ENCODE measurements around the gene TRPM3.

Gene TRPM3

DNA sequence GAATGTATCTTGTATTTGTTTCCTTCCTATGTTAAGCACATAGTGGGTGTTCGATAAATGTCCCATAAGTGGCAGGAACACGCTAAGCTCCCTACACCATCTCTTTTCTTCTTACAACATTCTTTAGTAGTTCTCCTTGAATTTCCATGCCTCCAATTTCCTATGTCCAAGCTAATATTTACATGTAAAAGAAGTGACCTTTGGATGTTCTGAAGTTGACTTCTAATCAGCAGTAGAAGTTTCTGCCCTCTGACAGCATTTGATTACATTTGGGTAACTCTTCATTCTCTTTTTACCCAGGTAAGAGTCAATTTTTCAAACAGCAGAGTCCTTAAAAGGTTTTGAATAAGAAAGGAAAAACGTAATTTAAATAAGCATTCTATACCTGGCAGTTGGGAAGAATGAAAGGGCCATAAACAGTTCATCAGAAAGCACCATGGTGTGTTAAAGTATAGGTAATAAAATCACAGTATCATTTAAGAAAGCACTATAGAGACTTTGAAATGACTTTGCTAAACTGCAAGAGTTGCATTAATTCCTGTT lies 78.9 kb downstream of the TRPM3 start:
- TF ChIP-seq, protein P1, sequence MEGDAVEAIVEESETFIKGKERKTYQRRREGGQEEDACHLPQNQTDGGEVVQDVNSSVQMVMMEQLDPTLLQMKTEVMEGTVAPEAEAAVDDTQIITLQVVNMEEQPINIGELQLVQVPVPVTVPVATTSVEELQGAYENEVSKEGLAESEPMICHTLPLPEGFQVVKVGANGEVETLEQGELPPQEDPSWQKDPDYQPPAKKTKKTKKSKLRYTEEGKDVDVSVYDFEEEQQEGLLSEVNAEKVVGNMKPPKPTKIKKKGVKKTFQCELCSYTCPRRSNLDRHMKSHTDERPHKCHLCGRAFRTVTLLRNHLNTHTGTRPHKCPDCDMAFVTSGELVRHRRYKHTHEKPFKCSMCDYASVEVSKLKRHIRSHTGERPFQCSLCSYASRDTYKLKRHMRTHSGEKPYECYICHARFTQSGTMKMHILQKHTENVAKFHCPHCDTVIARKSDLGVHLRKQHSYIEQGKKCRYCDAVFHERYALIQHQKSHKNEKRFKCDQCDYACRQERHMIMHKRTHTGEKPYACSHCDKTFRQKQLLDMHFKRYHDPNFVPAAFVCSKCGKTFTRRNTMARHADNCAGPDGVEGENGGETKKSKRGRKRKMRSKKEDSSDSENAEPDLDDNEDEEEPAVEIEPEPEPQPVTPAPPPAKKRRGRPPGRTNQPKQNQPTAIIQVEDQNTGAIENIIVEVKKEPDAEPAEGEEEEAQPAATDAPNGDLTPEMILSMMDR (conservative IDR thresholded peaks at IDR 0.05): no peak
- no peak for TF ChIP-seq ZFX (IDR thresholded peaks at IDR 0.05)
- no peak overlapping the region for H3K27ac ChIP-seq

DNA sequence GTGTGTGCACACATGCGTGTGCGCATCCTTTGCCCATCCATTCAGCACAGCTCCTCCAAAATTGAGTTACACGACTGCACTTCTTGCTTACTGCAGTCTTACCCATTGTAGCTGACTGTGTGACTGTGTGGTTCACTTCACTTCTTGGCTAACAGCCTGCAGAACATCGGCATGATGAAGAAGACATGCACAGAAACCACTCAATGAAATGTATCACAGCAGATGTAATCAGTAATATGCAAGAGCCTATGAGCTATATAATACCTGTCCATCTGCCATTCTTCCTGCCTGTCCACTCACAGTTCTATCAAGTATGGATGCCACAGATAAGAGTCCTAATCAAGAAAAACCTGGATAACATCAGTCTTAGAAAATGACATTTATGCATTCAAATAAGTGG lies 83.9 kb downstream of the TRPM3 start:
- no peak overlapping the region for H3K27ac ChIP-seq
- TF ChIP-seq ZFX (IDR thresholded peaks at IDR 0.05): no peak
- TF ChIP-seq, protein P1 (conservative IDR thresholded peaks at IDR 0.05): no peak

DNA sequence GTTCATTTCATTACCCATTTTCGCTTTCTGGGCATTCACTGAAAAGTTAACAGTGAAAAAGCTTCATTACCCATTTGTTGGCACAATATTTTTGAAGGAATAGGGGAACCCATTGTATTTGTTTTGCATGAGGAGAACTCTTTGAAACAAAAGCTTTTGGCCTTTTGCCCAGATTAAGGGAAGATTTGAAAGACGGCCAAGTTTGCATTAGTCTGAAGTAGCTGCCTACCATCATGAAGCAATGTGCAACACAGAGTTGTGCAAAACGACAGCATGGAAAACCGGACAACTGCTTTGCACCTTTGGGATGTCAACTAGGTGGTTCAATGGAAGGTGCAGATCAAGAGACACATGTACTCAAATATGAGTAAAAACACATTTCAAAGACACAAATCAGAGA lies 84.9 kb downstream of the TRPM3 start:
- TF ChIP-seq, protein P1 (conservative IDR thresholded peaks at IDR 0.05): no peak
- H3K27ac ChIP-seq: no peak overlapping the region

DNA sequence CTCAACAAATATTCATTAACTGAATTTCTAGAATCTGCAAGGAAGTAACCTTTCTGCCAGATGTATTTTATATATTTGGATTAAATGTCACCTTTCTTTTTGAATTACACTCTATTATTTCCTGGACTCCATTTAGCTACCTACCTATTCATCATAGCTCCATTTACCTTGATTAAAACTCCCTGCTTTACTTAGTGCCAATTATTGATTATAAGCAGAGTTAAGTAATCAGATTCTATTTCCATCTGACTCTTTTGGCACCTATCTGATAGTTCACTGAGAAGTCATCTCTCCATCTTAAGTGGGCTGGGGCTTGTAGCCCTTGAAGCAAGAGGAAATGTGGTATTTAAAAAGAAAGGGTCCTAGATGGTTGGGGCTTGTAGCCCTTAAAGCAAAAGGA lies 88.6 kb downstream of the TRPM3 start:
- TF ChIP-seq ZFX (IDR thresholded peaks at IDR 0.05): no peak
- TF ChIP-seq, protein P1 (conservative IDR thresholded peaks at IDR 0.05): no peak
- H3K27ac ChIP-seq: no peak overlapping the region

DNA sequence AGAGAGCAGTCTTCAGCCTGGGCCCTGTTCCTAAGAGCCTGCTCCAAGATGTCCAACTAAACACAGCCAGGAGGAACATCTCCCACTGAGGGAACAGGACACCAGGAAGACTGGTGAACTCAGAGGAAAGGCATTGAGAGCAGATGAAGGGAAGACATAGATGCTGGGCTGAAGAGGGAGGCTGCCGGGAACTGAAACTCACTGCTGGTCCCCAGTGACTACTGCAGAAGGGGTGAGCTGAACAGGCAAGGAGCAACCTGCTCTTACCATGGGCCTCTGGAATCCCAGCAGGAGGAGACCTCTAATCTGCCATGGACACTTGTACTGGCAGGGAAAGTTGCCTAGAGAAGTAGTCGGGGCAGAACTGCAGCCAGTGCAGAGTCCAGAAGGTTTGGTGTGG lies 95.7 kb downstream of the TRPM3 start:
- TF ChIP-seq ZFX (IDR thresholded peaks at IDR 0.05): no peak
- TF ChIP-seq, protein P1 (conservative IDR thresholded peaks at IDR 0.05): no peak
- H3K27ac ChIP-seq: no peak overlapping the region

DNA sequence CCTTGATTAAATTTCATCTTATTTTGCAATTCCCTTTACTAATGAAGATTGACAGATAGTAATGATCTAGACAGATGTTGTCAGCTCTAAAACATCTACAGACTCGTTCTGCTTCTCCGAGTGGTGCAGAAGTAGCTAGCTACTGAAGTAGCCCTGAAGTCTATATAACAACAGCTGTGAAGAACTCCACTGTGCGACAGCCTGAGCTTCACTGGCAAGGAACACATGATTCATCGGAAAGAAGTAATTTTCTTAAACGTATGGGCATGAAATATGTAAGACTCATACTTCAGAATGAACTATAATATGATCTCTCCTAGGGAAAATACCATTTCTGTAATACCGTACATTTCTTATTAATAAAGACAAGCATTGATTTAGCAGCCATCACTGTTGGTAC lies 96.2 kb downstream of the TRPM3 start:
- TF ChIP-seq, protein P1 (conservative IDR thresholded peaks at IDR 0.05): no peak
- no peak for TF ChIP-seq ZFX (IDR thresholded peaks at IDR 0.05)
- H3K27ac ChIP-seq: no peak overlapping the region

DNA sequence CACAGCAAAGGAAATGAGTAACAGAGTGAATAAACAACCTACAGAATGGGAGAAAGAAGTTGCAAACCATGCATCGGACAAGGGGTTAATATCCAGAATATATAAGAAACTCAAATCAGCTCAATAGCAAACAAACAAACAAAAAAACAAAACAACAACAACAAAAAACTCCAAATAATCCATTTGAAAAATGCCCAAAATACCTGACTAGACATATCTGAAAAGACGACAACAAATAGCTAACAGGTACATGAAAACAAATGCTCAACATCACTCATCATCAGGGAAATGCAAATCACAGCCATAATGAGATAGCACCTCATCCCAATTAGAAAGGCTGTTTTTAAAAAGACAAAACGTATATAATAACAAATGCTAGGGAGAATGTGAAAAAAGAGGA lies 111.2 kb downstream of the TRPM3 start:
- TF ChIP-seq, protein P1 (conservative IDR thresholded peaks at IDR 0.05): no peak
- no peak for TF ChIP-seq ZFX (IDR thresholded peaks at IDR 0.05)
- no peak overlapping the region for H3K27ac ChIP-seq

Data from C4-2B (cell line).